OCI-LY3 (cell line): ENCODE results near the gene CCDC83.
"Not testable (repeated sequence)": the region's sequence is repeated elsewhere in the genome, so short reads cannot be mapped to it uniquely, and the experiment has no call there.

Experiments
- CTCF ChIP-seq: fragments of 200-600, 300-600 bp; sonication (generic); IDR thresholded peaks from 2 replicates; pipeline ENCODE4 v1.5.1; 2014; ENCODE audit warnings: antibody characterized with exemption, low read length, low read depth
- EZH2phosphoT487 ChIP-seq: fragments of 200-600 bp; shearing (Covaris generic); IDR thresholded peaks from 2 replicates; pipeline ENCODE4 v1.6.1; 2018; ENCODE audit warnings: antibody characterized with exemption, mixed run types, low read depth

GRCh38 chr11:85840932-85841331, 14.3 kb upstream of the CCDC83 start:
- TF ChIP-seq CTCF, EZH2phosphoT487: not testable (repeated sequence)
